Activated CD8-positive, alpha-beta memory T cell treated with anti-CD3 and anti-CD28 coated beads, Interleukin-2, amount 10 ng/mL, durations not matched to agents 7 days and 5 days (primary cell): Measurements from ENCODE around the gene ARL6IP1. TPM values are rescaled to one million over a fixed set of nuclear protein-coding genes. Genes with fewer than 3 reads are reported as not detected.
A peak's percentile ranks its signal among the peaks of the same experiment; 100 is the strongest.

Experiments
- ATAC-seq: fragments of 150-1000 bp; cut with Tn5 transposase; one replicate; pipeline ENCODE4 v1.10.0; 2021; ENCODE audit warnings: moderate library complexity
- CTCF ChIA-PET: fragments of 350-600 bp; sonication (Branson Sonifier 250); formaldehyde crosslinking; loops from one replicate; lab custom pipeline; 2021; ENCODE audit warnings: antibody characterized with exemption; lab: Charles Lee
- DNase-seq: peaks from one replicate; pipeline ENCODE4 v3.0.0-alpha.2; 2020
- H3K27ac Mint-ChIP-seq: one replicate; pipeline ENCODE4 v1.8.0; 2021; ENCODE audit warnings: mild to moderate bottlenecking, mixed read lengths
- H3K27me3 Mint-ChIP-seq: one replicate; pipeline ENCODE4 v1.8.0; 2021; ENCODE audit warnings: mixed read lengths
- H3K36me3 Mint-ChIP-seq: one replicate; pipeline ENCODE4 v1.8.0; 2021; ENCODE audit warnings: mild to moderate bottlenecking, mixed read lengths
- H3K4me1 Mint-ChIP-seq: one replicate; pipeline ENCODE4 v1.8.0; 2021; ENCODE audit warnings: mixed read lengths
- H3K4me3 Mint-ChIP-seq: one replicate; pipeline ENCODE4 v1.8.0; 2021; ENCODE audit warnings: mild to moderate bottlenecking, moderate library complexity, mixed read lengths
- H3K9me3 Mint-ChIP-seq: one replicate; pipeline ENCODE4 v1.8.0; 2022; ENCODE audit warnings: low read depth, mixed read lengths
- total RNA-seq, 2 experiments: library from RNA; stranded (reverse); gene quantifications; one replicate each; pipeline ENCODE4 v1.2.3, GENCODE V29; 2021

ARL6IP1 gene
- total RNA-seq, 2 experiments from 2014 or later: 194 to 207 TPM

DNA sequence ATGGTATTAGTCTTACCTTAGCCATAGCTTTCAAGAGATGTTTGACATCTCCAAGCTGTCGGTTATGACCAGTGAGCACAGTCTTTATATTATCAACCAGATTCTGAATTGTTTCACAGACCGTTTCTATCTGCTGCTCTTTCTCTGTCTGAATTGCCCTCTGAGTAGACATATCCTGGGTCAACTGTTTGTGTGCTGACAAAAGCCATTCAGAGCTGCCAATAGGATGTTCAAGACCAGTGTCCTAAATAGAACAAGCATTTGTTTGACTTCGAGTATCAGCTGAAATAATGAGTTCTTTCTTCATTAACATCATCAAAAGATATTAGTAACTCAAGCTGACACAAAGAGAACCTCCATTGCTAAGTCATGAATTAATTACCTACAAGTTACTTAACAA lies 14.9 kb upstream of the ARL6IP1 start:
- CTCF ChIA-PET: interaction anchor here (1.1 to 5.1 kb wide), 2 partner anchors 12 to 22 kb away, joined by 3 to 41 read pairs; partner anchors contain the start of gene ARL6IP1
- Mint-ChIP-seq H3K4me3 (no peak overlapping the region), H3K36me3 (peaks cover 52% of the 10 kb centered on the region), H3K27ac (no peak overlapping the region), H3K9me3 (no peaks in the 10 kb centered on the region), H3K4me1 (peaks cover 15% of the 10 kb centered on the region), H3K27me3 (no peaks in the 10 kb centered on the region)
- DNase-seq (no peak), ATAC-seq (no peak)

DNA sequence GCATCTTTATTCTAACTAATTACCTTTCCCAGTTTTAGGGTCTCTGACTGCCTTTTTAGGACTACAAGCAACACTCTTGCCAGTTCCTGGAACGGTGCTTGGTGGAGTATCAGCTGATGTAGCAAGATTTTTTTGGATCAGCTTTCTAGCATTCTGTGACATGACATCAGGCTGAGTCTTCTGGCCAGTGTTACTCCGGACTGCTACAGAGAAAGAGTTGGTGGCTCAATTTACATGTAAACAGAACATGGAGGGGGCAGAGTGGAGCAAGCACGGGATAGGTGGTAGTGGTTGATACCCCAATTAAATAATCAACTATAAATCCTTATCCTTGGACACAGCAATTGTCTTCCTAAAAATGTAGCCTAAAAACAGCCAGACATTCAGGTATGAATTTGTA lies 10.6 kb upstream of the ARL6IP1 start:
- Mint-ChIP-seq H3K27ac (no peak overlapping the region), H3K9me3 (no peaks in the 10 kb centered on the region), H3K36me3 (peaks cover 61% of the 10 kb centered on the region), H3K27me3 (no peaks in the 10 kb centered on the region), H3K4me1 (peaks cover 2% of the 10 kb centered on the region), H3K4me3 (no peak overlapping the region)
- CTCF ChIA-PET: no interaction called here
- DNase-seq: no peak
- no peak for ATAC-seq

DNA sequence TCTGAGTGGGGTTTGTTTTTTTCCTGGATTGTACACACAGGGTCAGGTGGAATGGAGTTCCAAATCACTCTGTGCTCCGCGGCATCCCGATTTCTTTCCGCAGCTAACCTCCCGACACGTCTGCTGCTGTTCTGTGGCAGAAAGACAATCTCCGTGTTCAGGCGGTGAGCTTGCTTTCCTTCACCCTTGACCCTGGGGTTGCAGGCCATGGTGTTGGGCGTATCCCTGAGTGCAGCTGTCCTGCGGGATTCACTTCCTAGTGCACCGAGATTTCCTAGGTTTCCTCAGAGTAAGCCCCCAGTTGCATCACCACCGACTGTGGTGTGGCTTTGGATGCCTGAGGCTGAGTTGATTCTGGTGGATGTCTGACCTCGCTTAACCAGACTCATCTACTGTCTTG lies 7.8 kb upstream of the ARL6IP1 start:
- no peaks in the 10 kb centered on the region for H3K27me3 Mint-ChIP-seq
- CTCF ChIA-PET: interaction anchor here (2.1 kb wide), 1 partner anchor 8 kb away, joined by 7 read pairs; the partner anchor contains the start of gene ARL6IP1
- H3K4me3 Mint-ChIP-seq: no peak overlapping the region
- H3K4me1 Mint-ChIP-seq: peaks cover 23% of the 10 kb centered on the region
- DNase-seq (no peak), ATAC-seq (no peak)
- H3K36me3 Mint-ChIP-seq: peaks cover 56% of the 10 kb centered on the region
- no peak overlapping the region for H3K27ac Mint-ChIP-seq
- H3K9me3 Mint-ChIP-seq: no peaks in the 10 kb centered on the region

- ATAC-seq (no peak), DNase-seq (no peak)
- no peak overlapping the region for H3K4me3 Mint-ChIP-seq
- peaks cover 47% of the 10 kb centered on the region for H3K4me1 Mint-ChIP-seq
- peaks cover 52% of the 10 kb centered on the region for H3K36me3 Mint-ChIP-seq
- H3K9me3 Mint-ChIP-seq: no peaks in the 10 kb centered on the region
- peak overlapping the region; percentile 84 for H3K27ac Mint-ChIP-seq
- CTCF ChIA-PET: interaction anchor here (1.0 to 9.3 kb wide), 4 partner anchors 11 to 164 kb away, joined by 3 to 126 read pairs (median 26); partner anchors contain the start of gene RPS15A
- peaks cover 2% of the 10 kb centered on the region for H3K27me3 Mint-ChIP-seq
These were observed 4.0 kb upstream of the ARL6IP1 start for GRCh38 chr16:18805257-18805773.

GRCh38 chr16:18804540-18804939 lies 3.2 kb upstream of the ARL6IP1 start:
- ATAC-seq (no peak), DNase-seq (no peak)
- H3K4me3 Mint-ChIP-seq: no peak overlapping the region
- H3K4me1 Mint-ChIP-seq: peaks cover 54% of the 10 kb centered on the region
- no peaks in the 10 kb centered on the region for H3K9me3 Mint-ChIP-seq
- H3K36me3 Mint-ChIP-seq: peaks cover 53% of the 10 kb centered on the region
- H3K27me3 Mint-ChIP-seq: peaks cover 2% of the 10 kb centered on the region
- CTCF ChIA-PET: interaction anchor here (2.1 to 9.3 kb wide), 3 partner anchors 12 to 164 kb away, joined by 12 to 126 read pairs (median 41); partner anchors contain the start of gene RPS15A
- peak overlapping the region; percentile 84 for H3K27ac Mint-ChIP-seq

DNA sequence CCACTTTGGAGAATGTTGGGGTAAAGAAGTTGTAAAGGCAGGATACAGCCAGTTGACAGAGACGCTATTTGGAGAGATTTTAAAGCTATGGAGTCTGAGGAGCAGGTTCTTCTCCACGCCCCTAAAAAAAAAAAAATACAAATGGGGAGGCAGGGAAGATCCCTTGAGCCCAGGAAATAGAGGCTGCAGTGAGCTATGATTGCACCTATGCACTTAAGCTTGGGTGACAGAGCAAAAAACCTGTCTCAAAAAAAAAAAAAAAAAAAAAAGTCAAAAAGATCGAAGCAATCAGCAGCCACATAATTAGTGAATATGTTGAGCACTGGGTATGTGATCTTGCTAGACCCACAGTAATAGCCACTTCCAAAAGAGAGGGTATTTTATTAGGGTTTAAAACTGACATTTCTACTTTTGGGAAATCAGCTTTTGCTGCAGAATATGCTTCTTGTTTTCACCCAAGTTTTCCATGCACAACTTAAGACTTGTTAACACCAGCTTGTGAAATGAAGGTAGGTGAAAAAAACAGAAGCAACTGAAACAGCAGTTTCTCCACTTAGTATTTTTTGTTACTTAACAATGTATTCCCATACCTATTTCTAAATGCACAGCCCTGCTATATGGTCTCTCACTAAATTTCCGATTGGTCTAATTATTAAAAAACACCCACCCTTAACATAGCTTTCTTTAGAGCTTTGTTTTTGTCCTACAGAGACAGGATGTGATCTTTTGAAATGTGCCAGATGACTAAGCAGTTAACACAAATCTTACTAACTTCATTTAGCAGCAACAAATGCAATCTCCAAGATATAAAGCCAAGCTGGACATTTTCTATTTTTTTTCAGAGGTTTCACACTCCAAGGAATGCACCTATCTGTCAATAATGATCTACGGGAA lies 2.5 kb upstream of the ARL6IP1 start:
- Mint-ChIP-seq H3K4me3 (peak overlapping the region; percentile 27), H3K36me3 (peaks cover 50% of the 10 kb centered on the region), H3K4me1 (peaks cover 59% of the 10 kb centered on the region), H3K27ac (peak overlapping the region; percentile 84), H3K27me3 (peaks cover 2% of the 10 kb centered on the region), H3K9me3 (no peaks in the 10 kb centered on the region)
- DNase-seq (no peak), ATAC-seq (no peak)
- CTCF ChIA-PET: interaction anchor here (2.1 to 9.3 kb wide), 4 partner anchors 12 to 165 kb away, joined by 12 to 126 read pairs (median 28); partner anchors contain the start of gene RPS15A

- H3K4me1 Mint-ChIP-seq: peaks cover 65% of the 10 kb centered on the region
These were observed 1.5 kb upstream of the ARL6IP1 start for GRCh38 chr16:18802767-18803343.

GRCh38 chr16:18800775-18801144 lies 589 bp downstream of the ARL6IP1 start:
- no peak for DNase-seq
- CTCF ChIA-PET: interaction anchor here (1.5 to 9.3 kb wide), 4 partner anchors 12 to 169 kb away, joined by 4 to 126 read pairs (median 30); partner anchors contain the start of gene RPS15A
- no peak for ATAC-seq
- Mint-ChIP-seq H3K4me1 (peaks cover 68% of the 10 kb centered on the region), H3K9me3 (no peaks in the 10 kb centered on the region), H3K27me3 (peaks cover 2% of the 10 kb centered on the region), H3K4me3 (peak overlapping the region; percentile 95), H3K27ac (peak overlapping the region; percentile 98), H3K36me3 (peaks cover 50% of the 10 kb centered on the region)

More at GRCh38 chr16:18802767-18803343, 1.5 kb upstream of the ARL6IP1 start:
- DNase-seq (no peak), ATAC-seq (no peak)
- Mint-ChIP-seq H3K27ac (peak overlapping the region; percentile 84), H3K4me3 (peak overlapping the region; percentile 95), H3K27me3 (peaks cover 2% of the 10 kb centered on the region), H3K9me3 (no peaks in the 10 kb centered on the region), H3K36me3 (peaks cover 50% of the 10 kb centered on the region)
- CTCF ChIA-PET: interaction anchor here (0.8 to 9.3 kb wide), 5 partner anchors 13 to 166 kb away, joined by 3 to 126 read pairs (median 14); partner anchors contain the start of gene RPS15A

DNA sequence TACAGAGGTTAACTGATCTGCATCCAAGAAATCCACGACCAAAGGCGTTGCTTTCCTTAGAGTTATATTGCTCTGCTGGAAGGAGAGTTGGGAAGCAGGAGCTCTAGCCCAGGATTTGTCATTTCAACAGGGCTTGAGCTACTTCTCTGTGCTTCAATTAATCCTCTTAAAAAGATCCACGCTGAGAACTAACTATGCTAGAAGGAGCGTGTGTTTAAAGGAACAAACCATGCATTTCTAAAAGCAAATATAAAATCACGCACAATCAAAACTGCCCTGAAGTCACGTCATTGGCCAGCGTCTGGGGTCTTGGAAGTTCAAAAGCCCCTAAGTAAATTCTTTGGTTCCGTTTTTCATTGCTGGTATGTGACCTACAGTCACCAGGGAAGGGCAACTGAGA lies 1.1 kb downstream of the ARL6IP1 start:
- CTCF ChIA-PET: interaction anchor here (1.5 to 9.3 kb wide), 2 partner anchors 11 to 169 kb away, joined by 4 to 126 read pairs; partner anchors contain the start of gene RPS15A
- ATAC-seq (no peak), DNase-seq (no peak)
- Mint-ChIP-seq H3K9me3 (no peaks in the 10 kb centered on the region), H3K4me1 (peaks cover 67% of the 10 kb centered on the region), H3K4me3 (peak overlapping the region; percentile 95), H3K36me3 (peaks cover 55% of the 10 kb centered on the region), H3K27me3 (peaks cover 2% of the 10 kb centered on the region), H3K27ac (peak overlapping the region; percentile 98)

DNA sequence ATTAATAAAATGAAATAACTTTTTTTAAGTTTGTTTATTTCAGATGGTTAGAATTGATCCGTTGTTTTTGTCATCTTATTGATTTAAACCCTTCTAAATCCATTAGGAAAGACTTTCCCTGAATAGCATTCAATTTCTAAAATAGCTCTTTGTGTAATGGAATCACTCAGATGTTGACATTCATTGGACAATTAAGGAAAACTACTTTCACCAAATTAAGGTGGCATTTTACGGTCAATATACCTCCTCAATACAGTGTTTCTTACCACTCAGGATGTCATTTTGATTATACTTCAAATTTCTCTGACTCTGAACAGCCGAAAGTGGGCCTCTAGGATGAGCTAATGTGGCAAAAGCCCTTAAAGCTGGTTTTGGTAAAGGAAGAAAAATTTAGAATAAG lies 1.8 kb downstream of the ARL6IP1 start:
- ATAC-seq: no peak
- Mint-ChIP-seq H3K4me1 (peaks cover 59% of the 10 kb centered on the region), H3K27ac (peak overlapping the region; percentile 98), H3K4me3 (peak overlapping the region; percentile 95), H3K9me3 (no peaks in the 10 kb centered on the region), H3K36me3 (peaks cover 58% of the 10 kb centered on the region), H3K27me3 (peaks cover 2% of the 10 kb centered on the region)
- CTCF ChIA-PET: interaction anchor here (9.3 kb wide), 1 partner anchor 10 kb away, joined by 126 read pairs; the partner anchor contains the start of gene RPS15A
- DNase-seq: no peak

- ATAC-seq (no peak), DNase-seq (no peak)
- Mint-ChIP-seq H3K27ac (no peak overlapping the region), H3K9me3 (no peaks in the 10 kb centered on the region), H3K36me3 (peaks cover 66% of the 10 kb centered on the region), H3K27me3 (peaks cover 2% of the 10 kb centered on the region), H3K4me3 (no peak overlapping the region), H3K4me1 (peaks cover 55% of the 10 kb centered on the region)
- CTCF ChIA-PET: interaction anchor here (9.3 kb wide), 1 partner anchor 9 kb away, joined by 126 read pairs; the partner anchor contains the start of gene RPS15A
These were observed 3.6 kb downstream of the ARL6IP1 start for GRCh38 chr16:18797746-18798145.

DNA sequence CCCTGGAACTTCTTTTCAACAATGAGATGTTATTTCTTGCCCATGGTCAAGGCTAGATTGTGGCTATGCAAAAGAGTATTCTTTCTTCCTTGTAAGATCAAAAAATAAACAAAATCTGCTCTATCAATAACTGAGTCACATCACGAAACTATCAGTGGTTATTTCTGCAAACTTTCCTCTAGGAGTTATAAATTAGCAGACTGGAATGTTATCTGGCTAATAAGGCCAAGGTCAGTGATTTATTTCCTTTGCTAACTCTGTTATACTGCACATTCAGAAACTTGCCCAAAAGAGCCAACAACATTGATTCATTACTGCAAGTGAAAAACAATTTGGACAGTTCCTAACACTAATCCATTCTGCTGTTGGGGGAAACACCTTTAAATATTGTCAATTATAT lies 5.0 kb downstream of the ARL6IP1 start:
- DNase-seq (no peak), ATAC-seq (no peak)
- peaks cover 68% of the 10 kb centered on the region for H3K36me3 Mint-ChIP-seq
- H3K27ac Mint-ChIP-seq: peak overlapping the region; percentile 25
- peaks cover 1% of the 10 kb centered on the region for H3K27me3 Mint-ChIP-seq
- CTCF ChIA-PET: interaction anchor here (0.6 kb wide), 1 partner anchor 48 kb away, joined by 3 read pairs; no protein-coding TSS in a partner anchor
- H3K4me3 Mint-ChIP-seq: no peak overlapping the region
- no peaks in the 10 kb centered on the region for H3K9me3 Mint-ChIP-seq
- H3K4me1 Mint-ChIP-seq: peaks cover 52% of the 10 kb centered on the region
